Suppressor macrophage treated with lipopolysaccharide for 1 hour (primary cell): ENCODE data around the gene PLAAT5.

ENCODE experiments used
- DNase-seq, 3 donors: peaks; one replicate each; pipeline ENCODE4 v3.0.0-alpha.2; 2020 to 2022

The PLAAT5 gene

DNA sequence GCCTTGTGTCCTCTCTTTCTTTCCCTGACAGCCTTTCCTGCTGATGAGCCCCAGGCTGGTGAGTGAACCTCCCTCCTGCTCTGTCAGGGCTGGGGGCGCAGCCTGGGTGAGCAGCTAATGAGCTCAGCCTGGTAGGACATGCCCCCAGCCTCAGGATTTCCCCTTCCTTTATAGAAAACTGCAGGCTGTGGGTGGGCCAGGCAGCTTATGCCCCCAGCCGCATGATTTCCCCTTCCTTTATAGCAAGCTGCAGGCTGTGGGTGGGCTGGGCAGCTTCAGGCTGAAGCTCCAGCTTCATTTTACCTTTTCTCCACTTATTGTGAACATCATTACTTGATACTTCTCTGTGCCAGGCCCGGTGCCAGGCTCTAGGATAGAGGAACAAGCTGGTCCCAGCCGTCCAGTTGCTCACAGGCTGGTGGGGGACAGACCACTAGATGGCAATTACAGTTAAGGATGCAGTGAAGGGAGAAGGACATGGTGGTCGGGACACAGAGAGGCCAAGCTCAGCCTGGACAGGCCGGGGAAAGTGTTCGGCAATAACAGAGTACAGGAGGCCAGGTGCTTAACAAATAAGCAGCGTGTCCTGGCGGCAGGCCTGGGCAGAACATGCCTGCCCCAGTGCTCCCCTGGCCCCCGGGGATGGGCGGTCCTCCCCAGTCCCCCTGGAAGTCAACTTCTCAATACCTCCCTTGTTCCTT lies 20.2 kb upstream of the PLAAT5 start:
- DNase-seq, result peak in 2 of 3 donors; percentile 46 to 53

DNA sequence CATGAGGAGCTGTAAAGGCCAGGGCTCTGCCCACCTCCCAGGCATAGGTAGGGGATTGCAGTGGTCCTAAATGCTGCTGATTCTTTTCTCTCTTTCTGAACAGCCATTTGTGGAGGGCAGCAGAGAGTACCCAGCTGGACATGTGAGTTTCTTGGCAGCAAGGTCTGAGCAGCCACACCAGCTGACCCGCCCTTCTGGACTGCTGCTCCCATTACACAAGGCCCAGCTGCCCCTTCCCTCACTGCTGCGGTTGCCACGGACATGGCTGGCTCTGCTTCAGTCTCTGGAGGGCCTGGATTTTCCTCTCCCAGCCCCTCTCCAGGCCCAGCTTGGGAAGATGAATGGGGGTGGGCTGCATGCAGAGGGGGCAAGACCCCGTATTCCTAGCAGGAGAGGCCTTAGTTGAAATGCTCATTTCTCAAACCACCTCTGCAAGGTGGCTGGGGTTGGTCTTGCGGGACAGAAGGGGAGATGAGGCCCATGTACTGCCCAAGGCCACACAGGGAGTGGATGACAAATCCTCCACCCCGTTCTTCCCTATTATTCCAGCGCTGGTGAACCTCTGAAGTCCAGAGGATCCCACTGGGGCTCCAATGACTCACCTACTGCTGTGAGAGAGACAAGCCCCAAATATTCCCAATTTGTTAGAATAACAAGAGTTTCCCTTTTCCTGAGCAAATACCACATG lies 19.5 kb upstream of the PLAAT5 start:
- DNase-seq, result no peak

- DNase-seq, result no peak
These were observed 17.8 kb upstream of the PLAAT5 start for GRCh38 chr11:63508745-63509144.

DNA sequence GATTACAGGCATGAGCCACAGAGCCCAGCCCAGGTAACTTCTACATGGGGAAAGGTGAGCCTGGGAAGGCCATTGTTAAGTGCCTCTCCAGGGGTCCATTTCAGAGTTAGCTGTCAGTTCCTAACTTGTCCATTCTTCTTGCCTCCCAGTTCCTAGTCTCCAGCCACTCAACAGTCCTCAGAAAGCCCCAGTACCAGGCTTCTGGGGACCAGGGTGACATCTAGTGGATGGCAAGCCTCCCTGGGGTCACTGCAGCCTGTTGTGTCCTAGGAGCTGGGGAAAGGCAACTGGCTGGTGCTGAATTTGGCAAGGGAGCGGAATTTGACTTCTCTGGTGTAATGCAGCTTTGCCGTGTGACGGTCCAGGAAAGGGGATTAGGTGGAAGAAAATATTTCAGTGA lies 17.0 kb upstream of the PLAAT5 start:
- peak; percentile 79 to 84 (median 80) for DNase-seq

DNA sequence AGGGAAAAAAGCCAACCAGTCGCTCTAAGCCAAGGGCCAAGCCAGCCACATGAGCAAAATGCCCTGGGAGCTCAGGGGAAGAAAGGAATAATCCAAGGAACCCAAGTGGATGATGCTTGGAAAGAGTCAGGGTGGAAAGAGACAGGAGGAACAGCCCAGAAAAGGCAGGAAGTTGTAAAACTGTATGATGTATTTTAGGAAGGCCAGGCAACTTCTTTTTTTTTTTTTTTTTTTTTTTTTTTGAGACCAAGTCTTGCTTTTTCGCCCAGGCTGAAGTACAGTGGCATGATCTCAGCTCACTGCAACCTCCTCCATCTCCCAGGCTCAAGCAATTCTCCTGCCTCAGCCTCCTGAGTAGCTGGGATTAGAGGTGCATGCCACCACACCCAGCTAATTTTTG lies 16.5 kb upstream of the PLAAT5 start:
- peak in 2 of 3 donors; percentile 35 to 38 for DNase-seq

GRCh38 chr11:63506876-63507275 lies 15.9 kb upstream of the PLAAT5 start:
- DNase-seq, result no peak

DNA sequence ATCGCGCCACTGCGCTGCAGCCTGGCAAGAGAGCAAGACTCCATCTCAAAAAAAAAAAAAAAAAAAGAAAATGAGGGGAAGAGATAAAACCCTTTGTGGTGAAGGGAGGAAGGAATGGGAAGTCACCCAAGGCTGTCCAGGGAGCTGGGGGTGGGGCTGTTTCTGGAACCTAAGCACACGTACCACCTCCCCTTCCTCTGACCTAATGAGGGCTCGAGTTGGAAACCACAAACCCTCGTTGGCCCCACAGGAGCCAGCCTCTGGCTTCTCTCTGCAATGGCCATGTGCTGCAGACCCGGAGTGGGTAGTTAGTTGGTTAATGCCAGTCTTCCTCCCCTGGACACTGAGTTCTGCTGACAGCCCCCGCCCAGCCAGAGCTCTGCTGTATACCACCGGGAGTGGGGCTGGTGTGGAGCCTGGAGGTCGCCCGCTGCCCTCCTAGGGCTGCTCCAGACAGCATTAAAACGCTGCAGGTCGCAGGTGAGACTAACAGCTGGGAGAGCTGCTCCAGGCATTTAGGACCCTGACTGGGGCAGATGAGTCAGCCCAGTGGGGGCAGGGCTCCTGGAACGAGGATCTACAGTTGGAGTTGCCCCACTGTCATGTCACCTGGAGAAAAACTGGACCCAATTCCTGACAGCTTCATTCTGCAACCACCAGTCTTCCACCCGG lies 15.0 kb upstream of the PLAAT5 start, which contains the start of gene LGALS12:
Gene LGALS12 (plus strand): TSS at position 228 of the 672 bp plus-strand sequence. CDS start 375 bp downstream, at position 603.
- DNase-seq, result peak; percentile 44 to 58 (median 50)

DNA sequence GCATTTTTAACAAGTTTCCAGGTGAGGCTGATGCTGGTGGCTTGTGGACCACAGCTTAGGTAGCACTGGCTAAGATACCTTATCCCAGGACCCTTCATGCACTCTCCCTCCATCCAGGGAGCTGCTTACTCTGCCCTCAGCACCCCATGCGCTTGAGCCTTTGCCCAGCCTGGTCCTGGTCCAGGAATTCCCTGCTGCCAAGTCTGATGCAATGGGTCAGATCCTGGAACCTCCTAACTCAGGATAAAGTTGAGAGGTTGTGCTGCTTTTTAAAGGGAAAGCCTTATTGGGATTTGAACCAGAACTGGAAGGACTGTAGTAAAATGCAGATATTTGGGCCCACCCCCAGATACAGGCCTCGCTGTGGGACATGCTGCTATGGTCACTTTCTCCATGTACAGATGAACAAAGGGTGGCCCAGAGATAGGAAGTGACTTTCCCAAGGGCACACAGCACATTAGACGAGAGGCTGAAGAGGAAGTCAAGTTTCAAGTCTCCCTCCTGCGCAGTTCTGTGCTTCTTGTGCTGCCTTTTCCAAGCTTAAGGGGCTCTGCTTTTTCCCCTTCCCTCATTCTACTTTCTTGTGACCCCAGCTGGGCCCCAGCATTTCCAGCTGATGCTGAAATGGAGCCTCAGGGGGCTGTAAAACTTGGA lies 14.1 kb upstream of the PLAAT5 start:
- DNase-seq, result peak; percentile 23 to 35 (median 24)

DNA sequence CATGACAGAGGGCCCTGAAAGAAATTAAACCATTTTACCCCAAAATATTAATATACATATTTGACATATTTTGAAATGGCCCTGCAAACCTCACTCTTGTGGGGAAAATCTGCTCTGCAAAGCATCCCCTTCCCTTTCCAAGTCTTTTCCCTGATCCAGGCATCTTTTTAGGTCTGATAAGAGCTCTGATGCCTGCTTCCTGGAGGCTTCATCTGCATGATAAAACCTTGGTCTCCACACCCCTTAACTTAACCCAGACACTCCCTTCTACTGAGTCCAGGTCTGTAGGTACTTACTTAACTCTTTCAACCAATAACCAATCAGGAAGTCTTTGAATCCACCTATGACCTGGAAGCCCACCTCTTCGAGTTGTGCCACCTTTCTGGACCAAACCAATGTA lies 13.1 kb upstream of the PLAAT5 start:
- DNase-seq, result no peak

- peak; percentile 80 to 84 (median 84) for DNase-seq
These were observed 12.5 kb upstream of the PLAAT5 start for GRCh38 chr11:63503492-63503891.

GRCh38 chr11:63502252-63502820 lies 11.4 kb upstream of the PLAAT5 start:
- no peak for DNase-seq

- DNase-seq, result no peak
These were observed 10.3 kb upstream of the PLAAT5 start for GRCh38 chr11:63501236-63501635.

DNA sequence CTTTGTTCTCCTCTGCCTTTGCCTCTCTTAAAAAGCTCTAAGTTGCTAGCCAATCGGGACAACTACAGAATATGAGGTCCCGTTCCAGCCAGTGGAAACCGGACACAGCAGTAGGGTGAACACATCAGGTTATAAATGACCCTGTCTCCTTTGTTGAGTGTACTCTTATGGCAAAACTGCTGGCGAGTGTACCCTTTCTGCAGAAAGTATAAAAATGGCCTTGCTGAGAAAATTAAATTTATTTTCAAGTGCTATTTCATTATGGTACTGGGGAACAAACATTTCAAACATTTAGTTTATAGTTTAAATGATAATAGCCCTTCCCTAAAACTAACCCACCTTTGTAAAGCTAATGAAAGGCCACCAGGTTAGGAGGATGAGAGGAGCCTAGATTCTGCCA lies 8.9 kb upstream of the PLAAT5 start:
- no peak for DNase-seq

GRCh38 chr11:63494975-63495374 lies 4.0 kb upstream of the PLAAT5 start:
- DNase-seq, result no peak

- no peak for DNase-seq
These were observed 2.2 kb upstream of the PLAAT5 start for GRCh38 chr11:63493127-63493526.

- no peak for DNase-seq
These were observed 1.5 kb upstream of the PLAAT5 start for GRCh38 chr11:63492441-63492840.

DNA sequence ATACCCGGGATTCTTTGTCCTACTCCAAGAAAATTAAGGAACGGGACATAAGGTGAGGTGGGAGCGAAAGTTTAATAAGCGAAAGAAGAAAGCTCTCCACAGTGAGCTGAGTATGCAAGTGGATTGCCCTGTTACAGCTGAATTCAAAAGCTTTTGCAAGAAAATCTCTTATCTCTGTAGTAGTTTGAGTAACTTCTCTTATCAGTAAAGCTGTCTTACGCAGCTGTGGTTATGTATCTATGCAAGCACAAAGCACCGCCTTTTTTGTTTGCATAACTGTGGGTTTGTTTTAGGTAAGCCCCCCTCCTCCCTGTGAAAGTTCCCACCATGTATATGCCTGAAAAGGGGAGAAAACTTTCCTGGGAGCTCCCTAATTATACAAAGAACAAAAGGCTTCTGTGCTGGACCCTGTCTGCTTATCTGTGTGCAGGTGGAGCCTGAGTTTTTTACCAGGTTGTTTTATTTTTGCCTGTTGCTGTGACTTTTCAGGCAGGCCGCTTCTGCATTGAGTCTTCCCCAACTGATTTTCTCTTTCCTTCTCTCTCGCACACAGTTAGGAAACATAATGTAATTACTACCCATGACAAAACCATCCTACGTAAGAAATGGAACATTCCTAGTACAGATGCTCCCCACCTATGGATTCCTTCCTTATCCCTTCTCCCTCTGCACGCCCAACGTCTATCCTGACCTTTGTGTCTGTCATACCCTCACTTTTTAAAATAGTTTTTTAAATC lies 837 bp upstream of the PLAAT5 start:
- no peak for DNase-seq

DNA sequence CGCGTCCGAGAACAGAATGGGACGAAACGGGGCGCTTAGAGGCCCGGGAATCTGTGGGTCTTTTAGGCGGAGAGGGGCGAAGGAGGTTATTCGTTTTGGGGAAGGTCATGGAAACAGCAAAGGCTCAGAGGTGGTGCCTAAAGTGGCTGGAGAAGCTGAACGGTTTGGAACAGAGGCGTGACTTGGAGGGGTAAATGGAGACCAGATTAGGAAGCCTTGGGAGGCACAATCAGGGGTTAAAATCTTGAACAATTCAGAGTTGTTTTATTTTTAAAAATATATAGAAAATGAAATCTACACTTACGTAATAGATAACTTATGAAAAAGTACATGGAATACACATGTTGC lies 247 bp upstream of the PLAAT5 start:
- no peak for DNase-seq

GRCh38 chr11:63489879-63490278 lies 1.1 kb downstream of the PLAAT5 start:
- no peak for DNase-seq

DNA sequence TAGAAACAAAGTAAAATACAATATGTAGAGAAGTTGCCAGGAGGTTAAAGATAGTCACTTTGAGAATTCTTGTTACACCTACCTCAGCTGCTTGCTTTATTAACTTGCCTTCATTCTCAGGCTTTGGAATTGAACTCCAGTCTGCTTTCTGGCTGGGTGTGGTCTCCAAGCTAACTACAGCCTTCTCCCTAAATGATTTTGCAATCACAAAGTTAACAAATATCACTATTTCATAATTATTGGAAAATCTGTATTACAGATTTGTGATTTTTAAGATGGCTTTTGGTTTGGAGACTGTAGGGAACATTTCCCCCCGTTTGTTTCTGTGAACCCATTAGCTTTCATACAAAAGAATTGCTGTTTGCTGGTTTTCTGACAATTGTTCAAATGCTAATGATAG lies 2.2 kb downstream of the PLAAT5 start:
- no peak for DNase-seq

DNA sequence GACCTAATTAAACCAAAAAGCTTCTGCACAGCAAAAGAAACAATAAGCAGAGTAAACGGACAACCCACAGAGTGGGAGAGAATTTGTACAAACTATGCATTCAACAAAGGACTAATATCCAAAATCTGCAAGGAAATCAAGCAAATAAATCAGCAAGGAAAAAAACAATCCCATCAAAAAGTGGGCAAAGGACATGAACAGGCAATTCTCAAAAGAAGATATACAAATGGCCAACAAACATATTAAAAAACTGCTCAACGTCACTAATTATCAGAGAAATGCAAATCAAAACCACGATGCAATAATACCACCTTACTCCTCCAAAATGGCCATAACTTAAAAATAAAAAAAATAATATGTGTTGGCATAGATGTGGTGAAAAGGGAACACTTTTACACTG lies 5.2 kb downstream of the PLAAT5 start:
- DNase-seq, result no peak

- no peak for DNase-seq
These were observed 10.9 kb downstream of the PLAAT5 start for GRCh38 chr11:63480039-63480438.
